ENCODE data around the gene AHDC1. TPM values are rescaled to one million over a fixed set of nuclear protein-coding genes. Genes with fewer than 3 reads are reported as not detected.
A peak's percentile ranks its signal among the peaks of the same experiment; 100 is the strongest.

AHDC1 gene
- total and polyA plus RNA-seq, 2 donors (not counting 1 experiment from before 2014, with no cell fraction given) = 4.2 to 6.9 TPM

GRCh38 chr1:27618341-27619082, 14.6 kb upstream of the AHDC1 start:
- H3K27me3 ChIP-seq (ENCODE audit: control insufficient read depth, insufficient read depth, low read length) = no peaks in the 10 kb centered on the region
- no peak overlapping the region for H3K4me2 ChIP-seq (ENCODE audit: extremely low read depth, insufficient read depth, low read length)
- no peaks in the 10 kb centered on the region for H3K4me1 ChIP-seq (ENCODE audit: control insufficient read depth, extremely low read depth, insufficient read depth, low read length)
- no peak overlapping the region for H2AFZ ChIP-seq (ENCODE audit: low read length)
- TF ChIP-seq EZH2 (IDR thresholded peaks at IDR 0.05; ENCODE audit: low read length, missing control alignments) = no peak
- TF ChIP-seq, protein P1, sequence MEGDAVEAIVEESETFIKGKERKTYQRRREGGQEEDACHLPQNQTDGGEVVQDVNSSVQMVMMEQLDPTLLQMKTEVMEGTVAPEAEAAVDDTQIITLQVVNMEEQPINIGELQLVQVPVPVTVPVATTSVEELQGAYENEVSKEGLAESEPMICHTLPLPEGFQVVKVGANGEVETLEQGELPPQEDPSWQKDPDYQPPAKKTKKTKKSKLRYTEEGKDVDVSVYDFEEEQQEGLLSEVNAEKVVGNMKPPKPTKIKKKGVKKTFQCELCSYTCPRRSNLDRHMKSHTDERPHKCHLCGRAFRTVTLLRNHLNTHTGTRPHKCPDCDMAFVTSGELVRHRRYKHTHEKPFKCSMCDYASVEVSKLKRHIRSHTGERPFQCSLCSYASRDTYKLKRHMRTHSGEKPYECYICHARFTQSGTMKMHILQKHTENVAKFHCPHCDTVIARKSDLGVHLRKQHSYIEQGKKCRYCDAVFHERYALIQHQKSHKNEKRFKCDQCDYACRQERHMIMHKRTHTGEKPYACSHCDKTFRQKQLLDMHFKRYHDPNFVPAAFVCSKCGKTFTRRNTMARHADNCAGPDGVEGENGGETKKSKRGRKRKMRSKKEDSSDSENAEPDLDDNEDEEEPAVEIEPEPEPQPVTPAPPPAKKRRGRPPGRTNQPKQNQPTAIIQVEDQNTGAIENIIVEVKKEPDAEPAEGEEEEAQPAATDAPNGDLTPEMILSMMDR (conservative IDR thresholded peaks at IDR 0.05 in 1 of 2, IDR thresholded peaks at IDR 0.05 in 1 of 2; ENCODE audit: low read depth in 1 of 2, low read length in 2 of 2) = no peak
- no peak overlapping the region for H3K4me3 ChIP-seq (replicated peaks in 1 of 4; ENCODE audit: control extremely low read depth in 1 of 4, insufficient read depth in 1 of 4, low read depth in 3 of 4, low read length in 4 of 4)
- no peaks in the 10 kb centered on the region for H3K79me2 ChIP-seq (ENCODE audit: control insufficient read depth, insufficient read depth, low read length)
- no peaks in the 10 kb centered on the region for H3K36me3 ChIP-seq (ENCODE audit: control insufficient read depth, insufficient read depth, low read length)
- no peak for DNase-seq (ENCODE audit: low read depth in 2 of 2)
- no peak overlapping the region for H3K9ac ChIP-seq (ENCODE audit: insufficient read depth, low read length)
- H4K20me1 ChIP-seq (ENCODE audit: control insufficient read depth, extremely low read depth, insufficient read depth, low read length) = no peaks in the 10 kb centered on the region
- H3K27ac ChIP-seq (ENCODE audit: insufficient read depth, low read length) = no peak overlapping the region
- H3K9me3 ChIP-seq (ENCODE audit: control insufficient read depth, insufficient read depth, low read depth, low read length) = no peaks in the 10 kb centered on the region

DNA sequence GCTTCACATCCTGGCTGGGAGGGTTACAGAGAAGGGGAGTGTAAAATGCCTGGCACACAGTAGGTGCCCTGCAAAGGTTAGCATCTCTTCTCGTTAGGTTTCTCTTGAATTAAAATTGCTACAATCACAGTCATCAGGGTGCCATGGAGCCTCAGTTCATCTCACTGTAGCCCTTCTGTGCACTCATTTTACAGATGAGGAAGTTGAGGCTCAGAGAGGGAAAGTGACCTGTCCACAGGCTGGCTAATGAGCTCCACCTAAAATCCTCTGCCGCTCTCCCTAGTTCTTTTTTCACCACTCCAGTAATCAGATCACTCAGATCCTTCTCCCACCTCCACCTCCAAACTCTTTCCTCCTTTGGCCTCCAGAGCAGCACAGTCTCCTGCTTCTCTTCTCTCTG, 13.5 kb upstream of the AHDC1 start:
- no peak for DNase-seq (ENCODE audit: low read depth in 2 of 2)

DNA sequence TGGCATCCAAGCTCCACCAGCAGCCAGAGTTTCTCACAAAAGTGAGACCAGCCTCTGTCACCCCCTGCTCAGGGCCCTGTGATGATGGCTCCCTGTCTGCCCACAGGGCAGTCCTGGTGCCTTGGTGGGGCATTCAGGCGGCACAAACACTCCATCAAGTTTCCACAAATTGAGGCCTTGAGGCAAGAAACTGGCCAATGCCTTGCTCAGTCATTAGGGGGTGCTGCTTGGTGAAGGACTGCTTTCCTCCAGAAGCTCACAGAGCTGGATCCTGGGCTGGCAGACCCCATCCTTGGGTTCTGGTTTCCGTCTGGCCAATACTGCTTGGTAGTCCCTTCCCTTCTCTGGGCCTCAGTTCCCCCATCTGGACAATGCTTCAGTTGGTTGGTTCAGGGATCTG, 12.5 kb upstream of the AHDC1 start:
- Histone ChIP-seq H3K4me3 (replicated peaks in 1 of 4; ENCODE audit: control extremely low read depth in 1 of 4, insufficient read depth in 1 of 4, low read depth in 3 of 4, low read length in 4 of 4) (no peak overlapping the region), H3K9me3 (ENCODE audit: control insufficient read depth, insufficient read depth, low read depth, low read length) (no peaks in the 10 kb centered on the region), H3K79me2 (ENCODE audit: control insufficient read depth, insufficient read depth, low read length) (no peaks in the 10 kb centered on the region), H4K20me1 (ENCODE audit: control insufficient read depth, extremely low read depth, insufficient read depth, low read length) (no peaks in the 10 kb centered on the region), H3K36me3 (ENCODE audit: control insufficient read depth, insufficient read depth, low read length) (no peaks in the 10 kb centered on the region), H3K27ac (ENCODE audit: insufficient read depth, low read length) (no peak overlapping the region), H3K27me3 (ENCODE audit: control insufficient read depth, insufficient read depth, low read length) (peaks cover 10% of the 10 kb centered on the region), H3K9ac (ENCODE audit: insufficient read depth, low read length) (no peak overlapping the region), H3K4me1 (ENCODE audit: control insufficient read depth, extremely low read depth, insufficient read depth, low read length) (no peaks in the 10 kb centered on the region), H2AFZ (ENCODE audit: low read length) (no peak overlapping the region), H3K4me2 (ENCODE audit: extremely low read depth, insufficient read depth, low read length) (no peak overlapping the region)
- TF ChIP-seq EZH2 (IDR thresholded peaks at IDR 0.05; ENCODE audit: low read length, missing control alignments) = no peak
- TF ChIP-seq, protein P1 (conservative IDR thresholded peaks at IDR 0.05 in 1 of 2, IDR thresholded peaks at IDR 0.05 in 1 of 2; ENCODE audit: low read depth in 1 of 2, low read length in 2 of 2) = peak in 1 of 2 donors; percentile 27
- no peak for DNase-seq (ENCODE audit: low read depth in 2 of 2)

More for the DNA sequence above, 13.5 kb upstream of the AHDC1 start:
- no peaks in the 10 kb centered on the region for H3K9me3 ChIP-seq (ENCODE audit: control insufficient read depth, insufficient read depth, low read depth, low read length)
- no peak overlapping the region for H3K4me3 ChIP-seq (replicated peaks in 1 of 4; ENCODE audit: control extremely low read depth in 1 of 4, insufficient read depth in 1 of 4, low read depth in 3 of 4, low read length in 4 of 4)
- no peak overlapping the region for H3K9ac ChIP-seq (ENCODE audit: insufficient read depth, low read length)
- no peak overlapping the region for H2AFZ ChIP-seq (ENCODE audit: low read length)
- no peak overlapping the region for H3K4me2 ChIP-seq (ENCODE audit: extremely low read depth, insufficient read depth, low read length)
- TF ChIP-seq EZH2 (IDR thresholded peaks at IDR 0.05; ENCODE audit: low read length, missing control alignments) = no peak
- TF ChIP-seq, protein P1 (conservative IDR thresholded peaks at IDR 0.05 in 1 of 2, IDR thresholded peaks at IDR 0.05 in 1 of 2; ENCODE audit: low read depth in 1 of 2, low read length in 2 of 2) = no peak
- no peaks in the 10 kb centered on the region for H3K4me1 ChIP-seq (ENCODE audit: control insufficient read depth, extremely low read depth, insufficient read depth, low read length)
- H3K27ac ChIP-seq (ENCODE audit: insufficient read depth, low read length) = no peak overlapping the region
- no peaks in the 10 kb centered on the region for H4K20me1 ChIP-seq (ENCODE audit: control insufficient read depth, extremely low read depth, insufficient read depth, low read length)
- no peaks in the 10 kb centered on the region for H3K36me3 ChIP-seq (ENCODE audit: control insufficient read depth, insufficient read depth, low read length)
- peaks cover 5% of the 10 kb centered on the region for H3K27me3 ChIP-seq (ENCODE audit: control insufficient read depth, insufficient read depth, low read length)
- no peaks in the 10 kb centered on the region for H3K79me2 ChIP-seq (ENCODE audit: control insufficient read depth, insufficient read depth, low read length)

Measured in fibroblast of lung (primary cell).